Keratinocyte (primary cell): ENCODE data around the gene SPAG16. TPM values are rescaled to one million over a fixed set of nuclear protein-coding genes. Genes with fewer than 3 reads are reported as not detected.

ENCODE experiments used
- DNase-seq: peaks from one replicate; pipeline ENCODE4 v3.0.0-alpha.2; 2011; ENCODE audit warnings: low read depth, missing footprints, low spot score
- FAIRE-seq: peaks from 2 replicates; lab custom pipeline; 2011; peaks lifted over from hg19 to GRCh38; lab: Jason Lieb, UNC
- H2AFZ ChIP-seq: 2 replicates; pipeline ENCODE4 v1.6.0; 2012; ENCODE audit warnings: low read length, control low read depth, inconsistent platforms; ENCODE audit not compliant: control insufficient read depth
- H3K27ac ChIP-seq: 2 replicates; pipeline ENCODE4 v1.5.1; 2011; ENCODE audit warnings: low read length; ENCODE audit not compliant: control insufficient read depth, insufficient read depth
- H3K27me3 ChIP-seq: 3 replicates; pipeline ENCODE4 v1.6.0; 2011; ENCODE audit warnings: low read length; ENCODE audit not compliant: control insufficient read depth, insufficient read depth; ENCODE audit errors: extremely low read depth
- H3K36me3 ChIP-seq, 2 experiments: 2 replicates in 1 of 2; 3 replicates in 1 of 2; pipeline ENCODE4 v1.5.1; 2011; ENCODE audit warnings: low read length in 2 of 2, mild to moderate bottlenecking in 1 of 2; ENCODE audit not compliant: control insufficient read depth in 2 of 2, insufficient read depth in 2 of 2; ENCODE audit errors: extremely low read depth in 1 of 2
- H3K4me1 ChIP-seq: 3 replicates; pipeline ENCODE4 v1.5.1; 2011; ENCODE audit warnings: low read length; ENCODE audit not compliant: control insufficient read depth, insufficient read depth; ENCODE audit errors: extremely low read depth
- H3K4me2 ChIP-seq: 3 replicates; pipeline ENCODE4 v1.6.0; 2011; ENCODE audit warnings: low read depth, low read length; ENCODE audit not compliant: control insufficient read depth, insufficient read depth; ENCODE audit errors: extremely low read depth
- H3K4me3 ChIP-seq, 3 experiments: fragments of 200-600 bp in 1 of 3; sonication (generic) in 1 of 3; 2 replicates in 2 of 3; 3 replicates in 1 of 3; pipeline ENCODE4 v1.5.1; 2011 to 2016; ENCODE audit warnings: low read length in 3 of 3, mild to moderate bottlenecking in 3 of 3, control low read depth in 2 of 3, inconsistent platforms in 1 of 3, low read depth in 1 of 3, mixed read lengths in 1 of 3, mixed run types in 1 of 3, moderate library complexity in 1 of 3; ENCODE audit not compliant: control insufficient read depth in 2 of 3, insufficient read depth in 2 of 3; ENCODE audit errors: extremely low read depth in 1 of 3
- H3K79me2 ChIP-seq: 2 replicates; pipeline ENCODE4 v1.6.0; 2012; ENCODE audit warnings: low read length; ENCODE audit not compliant: control insufficient read depth, insufficient read depth
- H3K9ac ChIP-seq: 3 replicates; pipeline ENCODE4 v1.6.0; 2011; ENCODE audit warnings: low read length; ENCODE audit not compliant: control insufficient read depth, insufficient read depth; ENCODE audit errors: extremely low read depth
- H3K9me1 ChIP-seq: 3 replicates; pipeline ENCODE4 v1.6.0; 2011; ENCODE audit warnings: low read length; ENCODE audit not compliant: control insufficient read depth, insufficient read depth; ENCODE audit errors: extremely low read depth
- H3K9me3 ChIP-seq: 2 replicates; pipeline ENCODE4 v1.5.1; 2012; ENCODE audit warnings: low read depth, low read length; ENCODE audit not compliant: control insufficient read depth
- H4K20me1 ChIP-seq: 3 replicates; pipeline ENCODE4 v1.6.0; 2011; ENCODE audit warnings: low read length; ENCODE audit not compliant: control insufficient read depth, insufficient read depth; ENCODE audit errors: extremely low read depth
- CTCF ChIP-seq, 3 experiments: IDR thresholded peaks in 1 of 3; conservative IDR thresholded peaks in 1 of 3; optimal IDR thresholded peaks in 1 of 3; 2 replicates in 2 of 3; 3 replicates in 1 of 3; pipeline versions ENCODE3 to v1.5.1; 2011; ENCODE audit warnings: low read length in 3 of 3, mild to moderate bottlenecking in 3 of 3, moderate library complexity in 2 of 3, control low read depth in 1 of 3, inconsistent platforms in 1 of 3; ENCODE audit not compliant: insufficient read depth in 2 of 3; ENCODE audit errors: extremely low read depth in 1 of 3
- EZH2 ChIP-seq: IDR thresholded peaks from one replicate; pipeline ENCODE4 v1.6.1; 2012; ENCODE audit warnings: inconsistent platforms, mild to moderate bottlenecking, low read length, moderate library complexity
- dilution Hi-C: fragments of 300-500 bp; cut with MboI; formaldehyde crosslinking; loops from one replicate; pipeline ENCODE4 v1.7.0; 2020; ENCODE audit warnings: low sequenced_read_pairs; ENCODE audit not compliant: extremely low pct_ligation_motif_present
- polyA plus RNA-seq, 5 experiments: library from polyadenylated mRNA; depleted of rRNA in 3 of 5; stranded (reverse) in 3 of 5; stranded (forward) in 1 of 5; unstranded in 1 of 5; fragments of >200 nt; gene quantifications; 1 replicate in 1 of 5; 2 replicates in 3 of 5; 3 replicates in 1 of 5; pipeline versions ENCODE4 v1.2.1 to v1.2.3, GENCODE V29; 2011 to 2012; ENCODE audit warnings: missing spikeins in 2 of 5, low read depth in 1 of 5, low replicate concordance in 1 of 5

Gene SPAG16
- polyA plus RNA-seq, 1 donor (not counting 4 experiments of a cell fraction or from before 2014, with no cell fraction given), result 19.6 TPM

GRCh38 chr2:213500881-213501280 lies 216.6 kb downstream of the SPAG16 start:
- TF ChIP-seq EZH2 (no peak), CTCF (optimal IDR thresholded peaks at IDR 0.05 in 1 of 3, IDR thresholded peaks at IDR 0.05 in 1 of 3, conservative IDR thresholded peaks at IDR 0.05 in 1 of 3; ENCODE audit: extremely low read depth in 1 of 3, insufficient read depth in 2 of 3, low read length in 3 of 3) (no peak)
- peak; percentile 59 for FAIRE-seq
- no peaks in the 10 kb centered on the region for H4K20me1 ChIP-seq
- dilution Hi-C loops, result no loop called here
- H3K27me3 ChIP-seq, result no peaks in the 10 kb centered on the region
- no peaks in the 10 kb centered on the region for H3K9me1 ChIP-seq
- H3K4me1 ChIP-seq, result no peaks in the 10 kb centered on the region
- H3K79me2 ChIP-seq, result no peaks in the 10 kb centered on the region
- no peaks in the 10 kb centered on the region for H3K9me3 ChIP-seq
- H3K9ac ChIP-seq, result no peak overlapping the region
- DNase-seq, result peak; percentile 4
- H3K36me3 ChIP-seq, result no peaks in the 10 kb centered on the region
- H3K27ac ChIP-seq, result no peak overlapping the region
- no peak overlapping the region for H2AFZ ChIP-seq
- no peak overlapping the region for H3K4me3 ChIP-seq
- no peak overlapping the region for H3K4me2 ChIP-seq

- Histone ChIP-seq H3K4me3 (no peak overlapping the region), H2AFZ (no peak overlapping the region), H3K9ac (no peak overlapping the region), H3K4me1 (no peaks in the 10 kb centered on the region), H3K79me2 (no peaks in the 10 kb centered on the region), H4K20me1 (no peaks in the 10 kb centered on the region), H3K36me3 (no peaks in the 10 kb centered on the region), H3K9me1 (no peaks in the 10 kb centered on the region), H3K4me2 (no peak overlapping the region), H3K27ac (no peak overlapping the region), H3K9me3 (no peaks in the 10 kb centered on the region), H3K27me3 (no peaks in the 10 kb centered on the region)
- FAIRE-seq (no peak), DNase-seq (no peak)
- dilution Hi-C loops, result no loop called here
- TF ChIP-seq CTCF (optimal IDR thresholded peaks at IDR 0.05 in 1 of 3, IDR thresholded peaks at IDR 0.05 in 1 of 3, conservative IDR thresholded peaks at IDR 0.05 in 1 of 3; ENCODE audit: extremely low read depth in 1 of 3, insufficient read depth in 2 of 3, low read length in 3 of 3) (no peak), EZH2 (no peak)
Observed at GRCh38 chr2:213524164-213524563, 239.9 kb downstream of the SPAG16 start.
